Measurements from ENCODE around the gene ZNF618. TPM values are rescaled to one million over a fixed set of nuclear protein-coding genes. Genes with fewer than 3 reads are reported as not detected.

Gene ZNF618
- total RNA-seq, 1 experiment from 2014 or later: 1.8 TPM

DNA sequence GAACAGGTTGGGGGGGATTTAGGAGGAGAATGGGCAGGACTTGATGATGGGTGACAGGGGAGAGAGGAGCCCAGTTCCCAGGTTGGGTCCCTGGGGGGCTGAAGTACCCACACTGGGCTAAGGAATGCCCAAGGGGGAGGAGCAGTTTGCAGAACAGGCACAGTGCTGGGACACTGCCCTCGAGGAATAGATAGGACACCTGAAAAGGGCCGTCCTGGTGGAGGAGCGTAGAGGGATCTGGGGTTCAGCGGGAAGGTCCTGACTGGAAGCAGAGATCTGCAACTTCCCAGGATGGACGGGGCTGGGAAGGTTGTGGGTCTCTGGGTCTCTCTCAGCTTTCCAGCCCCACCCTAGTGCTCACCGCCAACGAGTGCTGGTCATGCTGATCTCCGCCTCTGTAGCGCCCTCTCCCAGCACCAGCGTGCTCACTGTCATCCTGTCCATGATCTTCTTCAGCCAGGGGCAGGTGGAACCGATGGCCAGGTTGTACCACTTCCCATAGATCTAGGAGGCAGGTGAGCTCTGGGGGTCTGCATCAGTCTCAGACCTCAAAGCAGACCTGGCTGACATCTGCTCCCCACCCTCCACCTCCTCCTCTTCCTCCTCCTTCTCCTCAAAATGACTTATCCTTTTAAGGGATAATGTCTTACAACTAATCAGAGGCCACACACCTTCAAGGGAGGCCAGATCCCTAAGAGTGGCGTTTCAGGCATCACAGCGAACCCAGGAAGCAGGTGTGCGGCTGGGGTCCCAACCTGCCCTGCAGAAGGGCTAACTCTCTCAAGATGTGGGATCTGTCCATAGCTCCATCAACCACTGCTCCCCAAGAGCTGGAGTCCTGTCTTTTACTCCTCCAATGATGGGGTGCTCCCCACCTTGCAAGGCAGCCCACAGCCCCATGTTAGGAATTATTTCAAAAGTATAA is 200.4 kb downstream of the ZNF618 start:
- in situ Hi-C loops (cut with HindIII; ENCODE audit: low pct_unique_long_range_greater_than_20kb, low sequenced_read_pairs): no loop called here

DNA sequence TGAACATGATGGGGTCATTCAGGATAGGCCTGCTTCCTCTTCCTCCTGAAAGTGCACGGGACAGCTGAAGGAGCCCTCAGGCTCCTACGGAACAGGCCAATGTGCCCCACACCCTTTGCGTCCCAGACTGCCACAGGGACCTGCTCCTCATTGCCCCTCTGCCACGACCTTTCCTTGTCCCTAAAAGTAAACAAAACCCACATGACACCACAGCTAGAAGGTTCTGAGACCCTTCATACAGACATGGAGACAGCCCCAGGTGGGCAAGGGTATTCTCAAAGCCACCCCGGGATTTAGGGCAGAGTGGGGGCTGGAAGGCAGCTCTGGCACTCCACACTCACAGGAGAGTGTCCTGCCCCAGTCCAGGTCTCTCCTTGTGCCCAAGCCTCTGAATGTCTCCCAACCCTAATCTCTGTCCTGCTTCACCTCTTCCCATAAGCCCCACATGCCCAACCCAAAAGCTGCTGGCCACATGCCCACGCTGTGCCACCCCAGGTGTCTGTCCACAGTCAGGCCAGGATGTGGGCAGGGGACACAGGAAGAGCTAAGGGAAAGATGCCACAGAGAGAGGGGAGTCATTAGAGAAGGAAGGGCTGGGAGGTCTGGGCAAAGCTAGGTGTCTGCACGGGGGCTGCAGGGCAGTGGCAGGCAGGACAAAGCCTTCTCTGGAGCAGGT is 201.2 kb downstream of the ZNF618 start:
- ATAC-seq (no peak), DNase-seq (ENCODE audit: low read depth, low spot score) (no peak)
- no peaks in the 10 kb centered on the region; the same call in 1 of the 2 replicates for H3K27me3 ChIP-seq (ENCODE audit: control insufficient read depth, insufficient read depth, low read length)
- no peaks in the 10 kb centered on the region for H3K9me3 ChIP-seq (ENCODE audit: control insufficient read depth, insufficient read depth, low read depth, low read length)
- no TSS peak for BruUV-seq (replicated peaks)
- POLR2A ChIA-PET: no interaction called here
- no peak overlapping the region for H3K27ac ChIP-seq (ENCODE audit: low read length)
- in situ Hi-C loops (cut with HindIII; ENCODE audit: low pct_unique_long_range_greater_than_20kb, low sequenced_read_pairs): no loop called here
- H3K4me3 ChIP-seq (ENCODE audit: low read depth in 2 of 2, low read length in 2 of 2): no peak overlapping the region
- intact Hi-C loops (cut with micrococcal nuclease; ENCODE audit: unreplicated experiment): no loop called here
- no peaks in the 10 kb centered on the region for H3K36me3 ChIP-seq (ENCODE audit: control insufficient read depth, insufficient read depth, low read length)
- CTCF ChIA-PET: no interaction called here
- no peaks in the 10 kb centered on the region for H3K4me1 ChIP-seq (ENCODE audit: control insufficient read depth, insufficient read depth, low read length)
- TF ChIP-seq, protein P1, sequence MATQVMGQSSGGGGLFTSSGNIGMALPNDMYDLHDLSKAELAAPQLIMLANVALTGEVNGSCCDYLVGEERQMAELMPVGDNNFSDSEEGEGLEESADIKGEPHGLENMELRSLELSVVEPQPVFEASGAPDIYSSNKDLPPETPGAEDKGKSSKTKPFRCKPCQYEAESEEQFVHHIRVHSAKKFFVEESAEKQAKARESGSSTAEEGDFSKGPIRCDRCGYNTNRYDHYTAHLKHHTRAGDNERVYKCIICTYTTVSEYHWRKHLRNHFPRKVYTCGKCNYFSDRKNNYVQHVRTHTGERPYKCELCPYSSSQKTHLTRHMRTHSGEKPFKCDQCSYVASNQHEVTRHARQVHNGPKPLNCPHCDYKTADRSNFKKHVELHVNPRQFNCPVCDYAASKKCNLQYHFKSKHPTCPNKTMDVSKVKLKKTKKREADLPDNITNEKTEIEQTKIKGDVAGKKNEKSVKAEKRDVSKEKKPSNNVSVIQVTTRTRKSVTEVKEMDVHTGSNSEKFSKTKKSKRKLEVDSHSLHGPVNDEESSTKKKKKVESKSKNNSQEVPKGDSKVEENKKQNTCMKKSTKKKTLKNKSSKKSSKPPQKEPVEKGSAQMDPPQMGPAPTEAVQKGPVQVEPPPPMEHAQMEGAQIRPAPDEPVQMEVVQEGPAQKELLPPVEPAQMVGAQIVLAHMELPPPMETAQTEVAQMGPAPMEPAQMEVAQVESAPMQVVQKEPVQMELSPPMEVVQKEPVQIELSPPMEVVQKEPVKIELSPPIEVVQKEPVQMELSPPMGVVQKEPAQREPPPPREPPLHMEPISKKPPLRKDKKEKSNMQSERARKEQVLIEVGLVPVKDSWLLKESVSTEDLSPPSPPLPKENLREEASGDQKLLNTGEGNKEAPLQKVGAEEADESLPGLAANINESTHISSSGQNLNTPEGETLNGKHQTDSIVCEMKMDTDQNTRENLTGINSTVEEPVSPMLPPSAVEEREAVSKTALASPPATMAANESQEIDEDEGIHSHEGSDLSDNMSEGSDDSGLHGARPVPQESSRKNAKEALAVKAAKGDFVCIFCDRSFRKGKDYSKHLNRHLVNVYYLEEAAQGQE (IDR thresholded peaks at IDR 0.05; ENCODE audit: insufficient read depth in 1 of 2, low read depth in 2 of 2, low read length in 1 of 2): no peak
- TF ChIP-seq POLR2AphosphoS5 (IDR thresholded peaks at IDR 0.05; ENCODE audit: low read depth, low read length): no peak
- TF ChIP-seq SIN3A (IDR thresholded peaks at IDR 0.05; ENCODE audit: borderline replicate concordance, insufficient read depth, low read depth, low read length): no peak
- TF ChIP-seq, protein P2, sequence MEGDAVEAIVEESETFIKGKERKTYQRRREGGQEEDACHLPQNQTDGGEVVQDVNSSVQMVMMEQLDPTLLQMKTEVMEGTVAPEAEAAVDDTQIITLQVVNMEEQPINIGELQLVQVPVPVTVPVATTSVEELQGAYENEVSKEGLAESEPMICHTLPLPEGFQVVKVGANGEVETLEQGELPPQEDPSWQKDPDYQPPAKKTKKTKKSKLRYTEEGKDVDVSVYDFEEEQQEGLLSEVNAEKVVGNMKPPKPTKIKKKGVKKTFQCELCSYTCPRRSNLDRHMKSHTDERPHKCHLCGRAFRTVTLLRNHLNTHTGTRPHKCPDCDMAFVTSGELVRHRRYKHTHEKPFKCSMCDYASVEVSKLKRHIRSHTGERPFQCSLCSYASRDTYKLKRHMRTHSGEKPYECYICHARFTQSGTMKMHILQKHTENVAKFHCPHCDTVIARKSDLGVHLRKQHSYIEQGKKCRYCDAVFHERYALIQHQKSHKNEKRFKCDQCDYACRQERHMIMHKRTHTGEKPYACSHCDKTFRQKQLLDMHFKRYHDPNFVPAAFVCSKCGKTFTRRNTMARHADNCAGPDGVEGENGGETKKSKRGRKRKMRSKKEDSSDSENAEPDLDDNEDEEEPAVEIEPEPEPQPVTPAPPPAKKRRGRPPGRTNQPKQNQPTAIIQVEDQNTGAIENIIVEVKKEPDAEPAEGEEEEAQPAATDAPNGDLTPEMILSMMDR (IDR thresholded peaks at IDR 0.05): no peak
- TF ChIP-seq TCF7L2 (IDR thresholded peaks at IDR 0.05; ENCODE audit: low read depth, low read length): no peak

More for the DNA sequence above, 200.4 kb downstream of the ZNF618 start:
- no peak for DNase-seq (ENCODE audit: low read depth, low spot score)
- no peaks in the 10 kb centered on the region for H3K9me3 ChIP-seq (ENCODE audit: control insufficient read depth, insufficient read depth, low read depth, low read length)
- H3K27ac ChIP-seq (ENCODE audit: low read length): no peak overlapping the region
- H3K4me1 ChIP-seq (ENCODE audit: control insufficient read depth, insufficient read depth, low read length): no peaks in the 10 kb centered on the region
- intact Hi-C loops (cut with micrococcal nuclease; ENCODE audit: unreplicated experiment): no loop called here
- POLR2A ChIA-PET: no interaction called here
- no peak for ATAC-seq
- no peak overlapping the region for H3K4me3 ChIP-seq (ENCODE audit: low read depth in 2 of 2, low read length in 2 of 2)
- TF ChIP-seq SIN3A (IDR thresholded peaks at IDR 0.05; ENCODE audit: borderline replicate concordance, insufficient read depth, low read depth, low read length) (no peak), TCF7L2 (IDR thresholded peaks at IDR 0.05; ENCODE audit: low read depth, low read length) (no peak), POLR2AphosphoS5 (IDR thresholded peaks at IDR 0.05; ENCODE audit: low read depth, low read length) (no peak)
- TF ChIP-seq, protein P2 (IDR thresholded peaks at IDR 0.05): no peak
- TF ChIP-seq, protein P1 (IDR thresholded peaks at IDR 0.05; ENCODE audit: insufficient read depth in 1 of 2, low read depth in 2 of 2, low read length in 1 of 2): no peak
- H3K27me3 ChIP-seq (ENCODE audit: control insufficient read depth, insufficient read depth, low read length): no peaks in the 10 kb centered on the region; the same call in 1 of the 2 replicates
- CTCF ChIA-PET: no interaction called here
- H3K36me3 ChIP-seq (ENCODE audit: control insufficient read depth, insufficient read depth, low read length): no peaks in the 10 kb centered on the region
- BruUV-seq (replicated peaks): no TSS peak

Data from Panc1 (cell line).